T-helper 9 cell (primary cell): ENCODE data around the gene ZNF491.
"Not testable (repeated sequence)": the region's sequence is repeated elsewhere in the genome, so short reads cannot be mapped to it uniquely, and the experiment has no call there.

Source experiments
- DNase-seq: peaks from one replicate; pipeline ENCODE4 v3.0.0-alpha.2; 2020
- total RNA-seq, 2 donors: gene quantifications; one replicate each; lab custom pipeline; 2026; lab: John Stamatoyannopoulos, UW

The ZNF491 gene
- 2.4 to 2.7 reads per million in 2 donors for total RNA-seq

DNA sequence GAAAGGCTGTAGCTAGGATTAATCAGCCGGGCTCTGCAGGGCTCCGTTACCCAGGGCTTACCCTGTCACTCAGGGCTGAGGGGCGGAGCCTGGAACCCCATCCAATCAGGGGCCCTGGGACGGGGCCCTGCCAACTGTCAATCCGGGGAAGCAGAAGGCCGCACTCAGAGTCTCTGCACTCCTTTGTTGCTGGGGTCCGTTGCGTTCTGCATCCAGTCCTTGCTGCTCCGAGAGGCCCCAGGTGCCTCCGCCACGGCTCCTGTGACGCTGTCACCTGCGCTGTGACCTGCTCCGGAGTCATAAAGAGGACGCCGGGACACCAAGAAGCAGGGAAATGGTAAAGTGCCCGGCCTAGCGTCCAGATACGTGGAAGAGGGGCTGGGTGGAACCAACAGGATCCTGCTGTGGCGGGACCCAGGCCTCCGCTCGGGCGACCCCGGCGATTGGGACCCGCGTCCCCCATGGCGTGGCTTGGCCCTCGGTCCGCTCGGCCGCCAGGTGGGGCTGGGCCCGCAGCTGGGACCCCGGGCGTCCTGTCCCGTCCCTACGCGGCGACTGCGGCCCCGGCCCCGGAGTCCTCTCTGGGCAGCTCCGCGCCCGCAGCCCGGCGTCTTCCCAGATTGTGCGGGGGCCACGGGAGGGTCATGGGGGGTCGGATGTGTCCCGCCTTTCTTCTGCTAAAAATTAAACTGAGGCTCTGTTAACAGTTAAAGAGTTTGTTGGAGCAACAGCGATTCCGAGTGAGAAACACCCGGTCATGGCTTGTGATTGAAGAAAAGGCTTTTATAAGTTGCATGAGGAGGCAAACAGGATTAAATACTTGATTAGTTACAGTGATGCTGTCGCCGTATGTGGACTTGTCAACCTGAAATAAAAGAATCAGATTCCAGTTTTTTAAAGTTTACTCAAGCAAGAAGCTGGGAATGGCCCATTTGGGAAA lies at the start of gene ZNF491:
ZNF491 (plus strand) TSS at position 133 of the 940 bp plus-strand sequence. CDS start 7,431 bp downstream, outside the sequence.
- peak; percentile 70 for DNase-seq

DNA sequence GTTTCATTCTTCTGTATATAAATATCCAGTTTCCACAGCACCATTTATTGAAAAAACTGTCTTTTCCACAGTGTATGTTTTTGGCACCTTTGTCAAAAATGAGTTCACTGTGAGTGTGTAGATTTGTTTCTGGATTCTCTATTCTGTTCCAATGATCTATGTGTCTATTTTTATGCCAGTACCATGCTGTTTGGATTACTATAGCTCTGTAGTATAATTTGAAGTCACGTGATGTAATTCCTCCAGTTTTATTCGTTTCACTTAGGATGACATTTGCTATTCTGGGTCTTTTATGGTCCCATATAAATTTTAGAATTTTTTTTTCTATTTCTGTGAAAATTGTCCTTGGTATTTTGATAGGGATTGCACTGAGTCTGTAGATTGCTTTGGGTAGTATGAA lies 48.6 kb upstream of the ZNF491 start:
- no peak for DNase-seq

DNA sequence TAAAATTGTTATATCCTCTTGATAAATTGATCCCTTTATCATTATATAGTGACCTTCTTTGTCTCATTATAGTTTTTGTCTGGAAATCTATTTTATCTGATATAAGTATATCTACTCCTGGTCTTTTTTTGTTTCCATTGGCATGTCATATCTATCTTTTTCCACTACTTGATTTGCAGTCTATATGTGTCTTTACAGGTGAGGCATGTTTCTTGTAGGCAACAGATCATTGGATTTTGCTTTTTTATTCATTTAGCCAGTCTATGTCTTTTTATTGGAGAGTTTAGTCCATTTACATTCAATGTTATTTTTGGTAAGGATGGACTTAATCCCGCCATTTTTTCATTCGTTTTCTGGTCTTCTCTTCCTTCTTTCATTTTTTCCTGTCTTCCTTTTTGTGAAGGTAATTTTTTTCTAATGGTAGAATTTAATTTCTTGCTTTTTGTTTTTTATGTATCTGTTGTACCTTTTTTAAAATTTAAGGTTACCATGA lies 46.0 kb upstream of the ZNF491 start:
- DNase-seq, result no peak

DNA sequence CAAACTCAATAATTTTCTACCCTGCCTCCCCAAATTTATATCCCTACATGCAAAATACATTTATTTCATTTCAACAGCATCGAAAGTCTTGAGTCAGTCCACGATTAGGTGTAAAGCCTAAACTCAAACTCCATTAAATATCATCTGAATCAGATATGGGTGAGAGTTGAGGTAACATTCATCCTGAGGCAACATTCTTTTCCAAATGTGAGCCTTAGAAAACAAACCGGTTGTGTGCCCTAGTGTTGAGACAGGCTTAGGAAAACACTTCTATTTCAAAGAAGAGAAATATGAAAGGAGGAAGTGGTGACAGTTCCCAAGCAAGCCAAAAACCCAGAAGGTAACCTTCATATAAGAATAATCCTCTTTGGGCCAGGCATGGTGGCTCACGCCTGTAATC lies 43.7 kb upstream of the ZNF491 start:
- no peak for DNase-seq

DNA sequence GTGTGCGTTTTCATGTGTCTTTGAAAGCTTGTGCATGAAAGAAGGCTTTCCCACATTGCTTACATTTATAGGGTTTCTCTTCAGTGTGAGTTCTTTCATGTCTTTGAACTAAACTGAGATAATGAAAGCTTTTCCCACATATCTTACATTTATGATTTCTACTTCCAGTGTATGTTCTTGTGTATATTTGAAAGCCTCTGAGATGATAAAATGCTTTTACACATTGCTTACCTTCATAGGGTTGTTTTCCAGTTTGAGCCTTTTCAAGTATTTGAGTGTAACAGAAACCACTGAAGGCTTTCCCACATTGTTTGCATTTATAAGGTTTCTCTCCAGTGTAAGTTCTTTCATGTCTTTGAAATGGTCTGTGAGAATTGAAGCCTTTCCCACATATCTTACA lies 41.4 kb upstream of the ZNF491 start:
- no peak for DNase-seq

DNA sequence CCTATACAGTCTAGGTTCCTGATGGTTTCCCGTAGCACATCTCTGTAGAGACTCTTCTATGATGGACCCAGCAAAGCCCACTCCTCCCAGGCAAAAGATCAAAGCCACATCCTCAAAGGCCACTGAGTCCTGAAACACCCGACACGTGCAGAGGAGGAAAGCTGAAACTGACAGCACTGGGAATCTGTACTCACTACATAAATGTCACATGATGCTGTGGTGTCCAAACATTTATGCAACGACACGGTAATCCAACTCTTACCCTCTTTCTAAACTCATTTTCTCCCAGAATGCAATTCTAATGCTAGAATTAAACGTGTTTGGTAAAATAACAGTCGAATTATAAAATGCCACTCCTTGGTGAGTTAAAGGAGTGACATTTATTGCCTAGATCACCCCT lies 38.5 kb upstream of the ZNF491 start:
- DNase-seq, result no peak

DNA sequence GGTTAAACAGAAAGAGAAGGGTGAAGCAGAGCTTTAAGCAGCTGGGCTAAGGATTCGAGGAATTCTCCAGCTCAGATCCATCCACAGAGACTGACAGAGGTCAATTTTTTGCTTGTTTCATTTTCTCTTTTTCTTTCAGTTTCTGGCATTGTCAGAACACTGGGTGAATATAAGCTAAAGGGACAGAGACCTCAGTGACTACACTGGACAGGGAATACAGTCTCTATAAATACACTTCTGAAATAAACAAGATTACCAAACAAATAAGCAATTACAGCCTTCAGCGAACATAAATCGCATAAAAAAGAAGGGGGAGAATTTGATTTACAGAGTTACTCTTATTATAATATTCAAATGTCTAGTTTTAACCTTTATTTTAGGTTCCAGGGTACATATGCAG lies 35.2 kb upstream of the ZNF491 start:
- DNase-seq, result no peak

DNA sequence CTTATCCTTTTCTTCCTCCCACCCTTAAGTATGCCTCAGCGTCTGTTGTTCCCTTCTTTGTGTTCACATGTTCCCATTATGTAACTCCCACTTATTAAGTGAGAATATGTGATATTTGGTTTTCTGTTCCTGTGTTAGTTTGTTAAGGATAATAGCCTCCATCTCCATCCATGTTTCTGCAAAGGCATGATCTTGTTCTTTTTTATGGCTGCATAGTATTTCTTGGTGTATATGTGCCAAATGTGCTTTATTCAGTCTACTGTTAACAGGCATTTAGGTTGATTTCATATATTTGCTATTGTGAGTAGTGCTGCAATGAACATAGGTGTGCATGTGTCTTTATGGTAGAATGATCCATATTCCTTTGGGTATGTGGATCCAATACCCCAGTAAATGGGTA lies 34.7 kb upstream of the ZNF491 start:
- DNase-seq, result no peak

DNA sequence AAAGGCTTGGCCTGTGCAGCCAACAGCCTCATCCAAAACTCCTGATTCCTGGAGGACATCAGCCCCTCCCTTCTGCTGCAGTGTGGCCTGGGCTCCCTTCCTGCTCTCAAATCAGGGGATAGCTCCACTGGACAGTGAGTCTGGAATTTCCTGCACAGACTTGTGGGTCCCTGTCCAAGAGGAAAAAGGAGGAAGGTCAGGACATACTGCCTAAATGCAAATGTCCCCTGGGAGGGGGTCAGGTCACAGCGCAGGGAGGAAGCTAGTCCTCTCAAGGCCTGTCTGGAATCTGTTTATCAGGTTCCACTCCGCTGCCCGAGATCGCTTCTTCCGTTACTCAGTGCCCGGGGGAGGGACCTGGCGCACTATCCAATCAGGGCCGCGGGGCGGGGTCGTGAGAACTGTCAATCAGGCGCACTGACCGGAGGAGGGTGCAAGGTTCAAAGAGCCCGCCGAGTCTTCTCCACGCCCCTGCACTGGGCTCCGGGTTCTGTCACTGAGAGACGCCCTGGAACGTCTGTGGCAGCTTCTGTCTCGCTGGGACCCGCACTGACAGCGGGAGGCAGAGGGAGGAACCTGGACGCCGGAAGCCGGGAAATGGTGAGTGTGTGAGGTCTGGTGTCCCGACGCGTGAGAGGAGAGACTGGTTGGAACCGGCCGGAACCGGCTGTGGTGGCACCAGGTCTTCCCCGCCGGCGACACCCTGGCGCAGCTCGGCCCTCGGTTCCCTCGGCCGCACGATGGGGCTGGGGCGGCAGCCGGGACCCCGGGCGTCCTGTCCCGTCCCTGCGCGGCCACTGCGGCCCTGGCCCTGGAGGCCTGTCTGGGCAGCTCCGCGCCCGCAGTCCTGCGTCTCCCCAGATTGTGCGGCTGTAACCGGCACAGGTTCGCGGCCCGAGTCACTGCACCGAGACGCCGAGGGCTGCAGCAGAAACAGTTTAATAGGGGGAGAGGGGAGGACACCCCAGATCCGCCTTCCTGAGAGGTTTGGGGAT lies 31.4 kb upstream of the ZNF491 start, which contains the start of gene ZNF441:
ZNF441 (plus strand) TSS at position 404 of the 995 bp plus-strand sequence; CDS start at position 598, 194 bp downstream.
- peak; percentile 78 for DNase-seq

DNA sequence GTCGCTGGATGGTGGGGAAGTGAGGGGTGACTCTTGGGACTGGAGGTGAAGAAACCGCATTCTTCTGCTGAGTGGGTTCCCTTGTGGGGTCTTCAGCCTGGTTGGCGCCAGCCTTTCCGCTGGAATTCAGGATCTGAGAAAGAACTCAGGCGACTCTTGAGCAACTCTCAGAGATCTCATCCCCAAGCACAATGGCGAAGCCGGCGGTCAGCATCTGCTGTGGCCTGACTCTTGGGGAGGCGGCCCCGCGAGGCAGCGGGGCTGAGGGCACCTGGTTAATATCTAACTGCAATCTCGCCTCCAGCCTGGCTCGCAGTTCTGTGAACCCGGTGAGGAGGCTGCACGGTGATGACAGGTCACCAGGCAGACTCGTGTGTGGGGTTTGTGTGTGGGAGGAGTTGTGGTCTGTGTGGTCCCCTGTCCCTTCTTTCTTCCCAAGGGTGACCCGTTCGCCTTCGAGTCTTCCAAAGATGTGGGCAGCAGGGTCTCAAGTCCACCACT lies 30.6 kb upstream of the ZNF491 start:
- peak; percentile 4 for DNase-seq

DNA sequence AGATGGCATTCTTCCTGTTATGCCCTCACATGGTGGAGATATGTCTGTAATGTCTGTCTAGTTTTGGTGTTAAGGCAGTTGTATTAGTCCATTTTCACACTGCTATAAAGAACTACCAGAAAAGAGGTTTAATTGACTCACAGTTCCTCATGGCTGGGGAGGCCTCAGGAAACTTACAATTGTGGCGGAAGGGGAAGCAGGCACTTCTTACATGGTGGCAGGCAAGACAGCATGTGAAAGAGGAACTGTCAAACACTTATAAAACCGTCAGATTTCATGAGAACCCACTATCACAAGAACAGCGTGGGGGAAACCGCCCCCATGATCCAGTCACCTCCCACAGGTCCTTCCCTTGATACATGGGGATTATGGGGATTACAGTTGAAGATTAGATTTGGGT lies 28.3 kb upstream of the ZNF491 start:
- DNase-seq, result no peak

DNA sequence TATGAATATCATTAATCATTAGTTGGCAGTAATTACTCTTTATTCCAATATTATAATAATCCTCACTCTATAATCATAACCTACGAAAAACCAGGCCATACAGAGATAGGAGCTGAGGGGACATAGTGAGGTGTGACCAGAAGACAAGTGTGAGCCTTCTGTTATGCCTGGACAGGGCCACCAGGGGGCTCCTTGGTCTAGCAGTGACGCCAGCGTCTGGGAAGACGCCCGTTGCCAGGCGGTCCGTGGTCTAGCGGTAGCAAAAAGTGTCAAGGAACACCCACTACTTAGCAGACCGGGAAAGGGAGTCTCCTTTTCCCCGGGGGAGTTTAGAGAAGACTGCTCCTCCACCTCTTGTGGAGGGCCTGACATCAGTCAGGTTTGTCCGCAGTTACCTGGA lies 26.8 kb upstream of the ZNF491 start:
- not testable (repeated sequence) for DNase-seq

DNA sequence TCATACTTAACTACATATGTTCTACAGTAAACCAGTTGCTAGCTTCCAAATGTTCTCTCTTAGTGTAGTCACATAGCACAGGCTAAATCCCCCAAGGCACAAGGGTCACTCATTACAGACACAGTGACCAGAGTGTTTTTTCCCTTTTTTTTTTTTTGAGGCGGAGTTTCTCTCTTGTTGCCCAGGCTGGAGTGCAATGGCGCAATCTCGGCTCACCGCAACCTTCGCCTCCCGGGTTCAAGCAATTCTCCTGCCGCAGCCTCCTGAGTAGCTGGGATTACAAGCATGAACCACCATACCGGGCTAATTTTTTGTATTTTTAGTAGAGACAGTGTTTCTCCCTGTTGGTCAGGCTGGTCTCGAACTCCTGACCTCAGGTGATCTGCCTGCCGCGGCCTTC lies 21.7 kb upstream of the ZNF491 start:
- DNase-seq, result not testable (repeated sequence)

DNA sequence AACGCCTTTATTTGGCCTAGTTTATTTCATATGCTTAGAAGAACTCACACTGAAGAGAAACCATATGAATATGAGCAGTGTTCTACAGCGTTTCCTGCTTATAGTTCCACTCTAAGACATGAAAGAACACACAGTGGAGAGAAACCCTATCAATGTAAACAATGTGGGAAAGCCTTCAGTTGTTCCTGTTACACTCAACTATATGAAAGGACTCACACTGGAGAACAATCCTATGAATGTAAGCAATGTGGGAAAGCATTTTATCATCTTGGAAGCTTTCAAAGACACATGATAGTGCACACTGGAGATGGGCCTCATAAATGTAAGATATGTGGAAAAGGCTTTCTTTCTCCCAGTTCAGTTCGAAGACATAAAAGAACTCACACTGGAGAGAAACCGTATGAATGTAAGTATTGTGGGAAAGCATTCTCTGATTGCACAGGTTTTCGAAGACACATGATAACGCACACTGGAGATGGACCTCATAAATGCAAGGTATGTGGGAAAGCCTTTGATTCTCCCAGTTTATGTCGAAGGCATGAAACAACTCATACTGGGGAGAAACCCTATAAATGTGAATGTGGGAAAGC lies 17.8 kb upstream of the ZNF491 start:
- DNase-seq, result no peak

DNA sequence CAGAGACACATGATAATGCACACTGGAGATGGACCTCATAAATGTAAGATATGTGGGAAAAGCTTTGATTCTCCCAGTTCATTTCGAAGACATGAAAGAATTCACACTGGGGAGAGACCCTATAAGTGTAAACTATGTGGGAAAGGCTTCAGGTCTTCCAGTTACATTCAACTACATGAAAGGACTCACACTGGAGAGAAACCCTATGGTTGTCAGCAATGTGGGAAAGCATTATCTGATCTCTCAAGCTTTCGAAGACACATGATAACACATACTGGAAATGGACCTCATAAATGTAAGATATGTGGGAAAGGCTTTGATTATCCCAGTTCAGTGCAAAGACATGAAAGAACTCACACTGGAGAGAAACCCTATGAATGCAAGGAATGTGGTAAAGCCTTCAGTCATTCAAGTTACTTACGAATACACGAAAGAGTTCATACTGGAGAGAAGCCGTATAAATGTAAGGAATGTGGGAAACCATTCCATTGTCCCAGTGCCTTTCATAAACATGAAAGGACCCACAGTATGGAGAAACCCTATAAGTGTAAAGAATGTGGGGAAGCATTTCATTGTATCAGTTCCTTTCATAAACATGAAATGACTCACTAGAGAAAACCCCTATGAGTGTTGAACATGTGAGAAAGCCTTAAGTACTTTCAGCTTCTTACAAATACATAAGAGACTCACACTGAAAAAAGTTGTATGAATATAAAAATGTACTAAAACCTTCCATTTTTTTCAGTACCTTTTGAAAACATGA lies 16.8 kb upstream of the ZNF491 start:
- no peak for DNase-seq

DNA sequence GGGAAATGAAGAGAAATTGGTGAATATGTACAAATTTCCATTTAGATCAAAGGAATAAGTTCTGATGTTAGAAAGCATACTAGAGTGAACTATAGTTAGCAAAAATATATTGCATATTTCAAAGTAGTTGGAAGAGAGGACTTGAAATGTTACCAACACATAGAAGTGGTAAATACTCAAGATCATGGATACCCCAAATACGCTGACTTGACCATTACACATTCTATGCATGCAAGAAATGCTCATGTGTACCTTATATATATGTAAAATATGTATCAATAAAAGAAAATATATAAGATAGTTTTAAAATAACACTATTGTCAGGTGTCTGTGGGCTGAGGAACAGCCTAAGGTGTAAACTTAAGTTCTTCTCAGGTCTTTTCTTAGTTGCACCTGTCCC lies 14.6 kb upstream of the ZNF491 start:
- no peak for DNase-seq

DNA sequence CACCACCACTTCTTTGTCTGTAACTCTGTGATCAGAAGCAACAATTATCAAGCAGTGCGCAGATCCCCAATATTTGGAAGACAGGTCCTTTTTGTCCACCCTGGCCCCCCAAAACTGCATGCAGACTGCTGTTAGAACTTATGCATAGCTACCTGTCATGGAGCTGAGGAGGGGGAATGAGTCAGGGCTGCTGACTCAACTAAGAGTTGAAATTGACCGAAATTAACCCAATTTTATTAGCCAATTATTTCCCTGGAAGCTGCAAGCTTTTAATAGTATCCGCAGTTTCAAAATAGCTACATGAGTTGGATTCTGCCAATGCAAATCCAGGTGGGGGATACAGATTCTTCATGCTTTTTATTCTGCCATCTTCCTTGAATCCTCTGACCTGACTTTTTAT lies 14.0 kb upstream of the ZNF491 start:
- DNase-seq, result no peak

DNA sequence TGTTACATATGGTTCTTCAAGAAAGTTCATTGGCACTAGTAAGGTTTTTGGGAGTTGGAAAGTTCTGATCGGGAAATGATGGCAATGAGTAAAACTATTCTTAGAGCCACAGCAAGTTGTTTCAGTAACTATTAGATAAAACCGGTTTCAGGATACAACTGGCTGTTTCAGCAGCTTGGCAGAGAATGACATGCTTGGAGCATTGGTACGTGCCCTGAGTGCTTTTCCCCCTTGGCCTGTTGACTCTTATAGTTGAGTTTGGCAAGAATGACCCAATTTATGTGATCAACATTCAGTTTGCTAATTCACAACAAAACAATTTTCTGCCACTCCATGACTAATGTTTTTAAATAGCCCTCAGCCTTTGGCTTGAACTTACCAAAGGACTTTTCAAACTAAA lies 10.8 kb upstream of the ZNF491 start:
- DNase-seq, result no peak

DNA sequence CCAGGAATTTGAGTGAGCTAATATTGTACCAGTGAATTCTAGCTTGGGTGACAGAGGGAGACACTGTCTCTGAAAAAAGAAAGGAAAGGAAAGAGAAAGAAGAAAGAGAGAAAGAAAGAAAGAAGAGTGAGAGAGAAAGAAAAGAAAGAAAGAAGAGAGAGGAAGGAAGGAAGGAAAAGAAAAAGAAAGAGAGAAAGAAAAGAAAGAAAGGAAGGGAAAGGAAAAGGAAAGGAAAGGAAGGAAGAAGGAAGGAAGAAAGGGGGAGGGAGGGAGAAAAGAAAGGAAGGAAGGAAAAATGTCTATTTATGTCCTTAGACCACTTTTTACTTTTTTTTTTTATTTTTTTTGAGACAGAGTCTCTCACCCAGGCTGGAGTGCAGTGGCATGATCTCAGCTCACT lies 5.4 kb upstream of the ZNF491 start:
- DNase-seq, result no peak

DNA sequence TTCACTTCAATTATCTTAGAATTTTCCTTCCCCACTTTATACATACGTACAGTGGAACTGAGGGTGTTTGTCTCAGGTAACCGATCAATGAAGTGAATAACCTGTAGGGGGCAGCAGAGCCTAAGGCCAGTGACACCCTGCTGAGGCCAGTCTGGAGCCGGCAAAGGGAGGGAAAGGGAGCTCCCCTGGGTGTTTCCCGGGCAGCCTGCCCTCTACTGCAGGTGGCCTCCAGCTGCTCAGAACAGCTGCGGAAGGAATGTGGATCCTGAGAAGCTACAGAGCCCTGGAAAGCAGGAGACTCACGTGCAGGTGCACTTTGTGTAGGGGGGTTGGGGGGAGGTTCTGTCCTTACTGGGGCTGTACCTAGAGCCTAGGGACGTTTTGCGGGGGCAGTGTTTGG lies 832 bp upstream of the ZNF491 start:
- peak; percentile 63 for DNase-seq

DNA sequence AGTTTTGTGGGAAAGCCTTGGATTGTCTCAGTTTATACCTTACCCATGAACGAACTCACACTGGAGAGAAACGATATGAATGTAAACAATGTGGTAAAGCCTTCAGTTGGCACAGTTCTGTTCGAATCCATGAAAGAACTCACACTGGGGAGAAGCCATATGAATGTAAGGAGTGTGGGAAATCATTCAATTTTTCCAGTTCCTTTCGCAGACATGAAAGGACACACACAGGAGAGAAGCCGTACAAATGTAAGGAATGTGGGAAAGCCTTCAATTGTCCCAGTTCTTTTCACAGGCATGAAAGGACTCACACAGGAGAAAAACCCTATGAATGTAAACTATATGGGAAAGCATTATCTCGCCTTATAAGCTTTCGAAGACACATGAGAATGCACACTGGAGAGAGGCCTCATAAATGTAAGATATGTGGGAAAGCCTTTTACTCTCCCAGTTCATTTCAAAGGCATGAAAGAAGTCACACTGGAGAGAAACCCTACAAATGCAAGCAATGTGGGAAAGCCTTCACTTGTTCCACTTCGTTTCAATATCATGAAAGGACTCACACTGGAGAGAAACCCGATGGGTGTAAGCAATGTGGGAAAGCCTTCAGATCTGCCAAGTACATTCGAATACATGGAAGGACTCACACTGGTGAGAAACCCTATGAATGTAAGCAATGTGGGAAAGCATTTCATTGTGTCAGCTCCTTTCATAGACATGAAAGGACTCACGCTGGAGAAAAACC lies 8.2 kb downstream of the ZNF491 start:
- no peak for DNase-seq
